Inflammatory macrophage (primary cell): Measurements from ENCODE around the gene GPR55.

ENCODE experiments used
- DNase-seq, 2 donors: peaks; one replicate each; pipeline ENCODE4 v3.0.0-alpha.2; 2020 to 2022

The GPR55 gene

DNA sequence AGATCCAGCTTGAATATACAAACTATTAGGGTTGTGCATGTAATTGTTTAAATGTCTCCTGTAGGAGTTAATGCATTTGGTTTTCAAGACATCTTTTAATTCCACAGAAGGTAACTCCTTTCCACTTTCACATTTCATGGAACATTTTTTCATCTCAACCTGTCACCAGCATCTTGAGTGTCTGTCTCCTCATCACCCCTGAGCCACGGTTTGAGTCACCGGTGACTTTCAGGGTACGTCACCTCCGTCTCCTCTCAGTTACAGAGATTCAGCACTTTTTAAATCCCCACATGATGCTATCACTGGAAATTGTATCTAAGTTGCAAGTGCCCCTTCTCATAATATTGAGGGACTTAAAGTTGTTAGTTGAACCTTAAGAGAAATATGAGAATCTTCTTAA lies 25.3 kb downstream of the GPR55 start:
- DNase-seq = no peak

DNA sequence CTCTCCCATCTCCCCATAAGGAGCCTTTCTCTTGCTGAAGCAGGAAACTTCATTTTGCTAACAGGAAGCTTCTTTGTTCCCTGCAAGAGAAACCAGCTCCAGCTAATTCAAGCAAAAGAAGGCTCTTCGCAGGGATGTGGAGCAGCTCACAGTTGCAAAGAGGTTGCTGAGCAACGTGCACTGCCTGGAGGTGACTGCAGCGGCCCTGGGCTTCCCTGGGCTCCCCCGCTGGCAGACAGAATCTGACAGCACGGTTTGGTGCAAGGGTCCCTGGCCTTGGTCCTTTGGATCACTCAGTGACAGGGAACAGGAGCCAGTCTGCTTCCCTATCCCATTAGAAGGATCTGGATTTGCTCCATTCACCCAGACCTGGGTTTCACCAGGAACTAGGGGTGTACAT lies 25.8 kb downstream of the GPR55 start:
- no peak for DNase-seq

DNA sequence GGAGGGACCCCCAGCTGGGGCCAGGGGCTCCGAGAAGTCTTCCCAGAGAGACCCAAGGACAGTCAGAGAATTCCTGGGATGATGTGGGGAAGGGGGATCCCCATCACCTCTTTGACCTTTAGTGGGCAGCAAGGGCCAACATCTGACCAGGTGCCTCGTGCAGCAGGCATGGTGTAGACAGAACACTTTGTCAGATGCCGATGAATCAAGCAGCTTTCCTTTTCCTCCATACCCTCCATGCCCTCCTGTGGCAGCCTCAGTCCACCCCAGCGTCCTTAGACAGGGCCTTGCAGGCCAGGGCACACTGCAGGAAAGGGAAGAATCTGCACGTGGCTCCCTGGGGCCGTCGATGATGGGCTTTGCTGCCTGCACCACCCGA lies 26.3 kb downstream of the GPR55 start:
- DNase-seq = no peak

GRCh38 chr2:230898016-230898712 lies 26.9 kb downstream of the GPR55 start:
- no peak for DNase-seq

DNA sequence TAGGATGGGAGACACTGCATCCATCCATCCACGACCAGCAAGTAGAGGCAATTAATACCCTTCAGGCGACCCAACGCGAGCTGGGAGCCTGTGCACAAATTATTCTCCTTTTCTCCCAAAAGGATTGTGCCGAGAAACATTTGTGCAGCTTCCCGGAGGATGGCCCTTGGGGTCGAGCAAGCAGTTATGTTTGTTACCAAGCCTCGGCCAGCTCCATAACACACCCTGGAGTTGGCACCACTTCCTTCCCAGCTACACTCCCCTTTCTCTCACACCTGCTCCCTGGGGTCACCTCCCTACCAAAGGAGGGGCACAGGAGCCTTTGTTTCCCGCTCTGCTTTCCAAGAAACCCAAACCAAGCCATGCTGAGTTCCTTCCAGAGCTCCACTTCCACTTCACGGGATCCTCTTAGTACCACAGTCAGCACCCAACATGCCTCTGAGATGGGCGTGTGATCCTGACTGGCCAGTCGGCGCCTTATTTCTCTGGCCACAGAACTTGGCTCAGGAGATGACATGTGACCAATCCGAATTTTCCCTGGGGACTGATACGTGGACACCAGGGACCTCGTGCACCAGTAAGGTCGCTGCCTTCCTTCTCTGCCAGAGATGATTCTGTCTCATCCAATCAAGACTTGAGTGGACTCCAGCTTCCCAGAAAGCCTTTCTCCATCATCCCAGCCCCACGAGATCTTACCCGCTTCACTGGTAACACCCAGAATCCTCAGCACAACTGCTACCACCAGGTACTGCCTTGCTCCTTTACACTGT lies 28.5 kb downstream of the GPR55 start:
- DNase-seq = no peak

GRCh38 chr2:230895536-230896345 lies 29.3 kb downstream of the GPR55 start:
- no peak for DNase-seq

- DNase-seq = peak; percentile 33 to 60
Observed at GRCh38 chr2:230893841-230894781, 30.9 kb downstream of the GPR55 start.

GRCh38 chr2:230893338-230893737 lies 31.7 kb downstream of the GPR55 start:
- no peak for DNase-seq

DNA sequence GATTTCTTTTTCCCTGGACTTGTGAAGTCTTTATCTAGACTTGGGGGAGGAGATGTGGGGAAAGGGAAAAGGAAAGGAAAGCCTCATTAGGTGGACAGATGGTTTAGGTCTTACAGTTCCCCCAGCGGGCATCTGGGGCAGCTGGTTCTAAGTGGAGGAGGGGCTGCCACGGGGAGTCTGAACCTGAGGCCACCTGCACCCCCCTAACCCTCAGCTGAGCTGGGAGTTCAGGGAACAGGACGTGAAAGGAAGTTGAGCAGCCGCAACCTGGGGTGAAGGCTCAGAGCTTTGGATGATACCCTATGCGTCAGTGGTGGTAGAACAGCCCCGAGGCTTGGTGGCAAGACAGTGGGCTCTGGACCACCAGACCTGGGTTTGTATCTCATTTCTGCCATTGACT lies 33.5 kb downstream of the GPR55 start:
- DNase-seq = no peak

- DNase-seq = no peak
Observed at GRCh38 chr2:230891064-230891463, 34.0 kb downstream of the GPR55 start.

- DNase-seq = no peak
Observed at GRCh38 chr2:230890646-230891045, 34.4 kb downstream of the GPR55 start.

DNA sequence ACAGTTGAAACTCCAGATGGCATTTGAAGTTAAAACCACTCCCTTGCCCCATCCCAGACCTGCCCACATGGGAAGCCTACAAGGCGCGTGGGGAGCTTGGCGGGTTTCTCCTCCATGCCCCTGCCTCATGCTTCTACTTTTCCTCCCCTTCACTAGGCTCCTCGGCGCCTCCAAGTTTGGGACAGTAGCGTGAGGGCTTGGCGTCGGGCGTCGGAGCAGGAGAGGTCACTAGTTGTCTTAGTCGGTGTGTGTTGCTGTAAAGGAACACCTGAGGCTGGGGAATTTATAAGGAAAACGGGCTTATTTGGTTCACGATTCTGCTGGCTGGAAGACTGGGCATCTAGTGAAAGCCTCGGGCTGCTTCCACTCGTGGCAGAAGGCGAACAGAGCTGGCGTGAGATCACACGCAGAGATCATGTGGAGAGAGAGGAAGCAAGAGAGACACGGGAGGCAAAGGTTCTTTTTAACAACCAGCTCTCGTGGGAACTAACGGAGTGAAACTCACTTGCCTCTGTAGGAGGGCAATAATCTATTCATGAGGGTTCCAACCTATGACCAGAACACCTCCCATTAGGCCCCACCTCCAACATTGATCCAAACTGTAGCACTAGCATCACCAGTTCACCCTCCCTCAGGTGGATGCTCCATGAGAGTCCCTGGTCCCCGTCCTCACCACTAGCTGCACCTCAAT lies 35.0 kb downstream of the GPR55 start:
- DNase-seq = no peak

DNA sequence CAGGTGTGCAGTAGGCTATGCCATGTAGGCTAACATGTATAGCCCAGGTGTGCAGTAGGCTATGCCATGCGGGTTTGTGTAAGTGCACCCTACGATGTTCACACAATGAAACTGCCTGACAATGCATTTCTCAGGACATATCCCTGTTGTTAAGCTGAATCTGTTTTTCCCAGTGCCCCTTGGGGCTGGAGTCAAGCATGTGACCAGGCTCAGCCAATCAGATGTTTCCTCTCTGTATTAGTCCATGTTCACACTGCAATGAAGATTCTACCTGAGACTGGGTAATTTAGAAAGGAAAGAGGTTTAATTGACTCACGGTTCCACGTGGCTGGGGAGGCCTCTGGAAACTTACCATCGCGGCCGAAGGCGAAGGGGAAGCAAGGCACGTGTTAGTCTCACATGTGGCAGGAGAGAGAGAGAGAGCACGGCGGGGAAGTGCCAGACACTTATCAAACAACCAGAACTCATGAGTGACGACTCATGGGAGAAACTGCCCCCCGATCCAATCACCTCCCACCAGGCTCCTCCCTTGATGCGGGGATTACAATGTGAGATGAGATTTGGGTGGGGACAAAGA lies 36.1 kb downstream of the GPR55 start:
- no peak for DNase-seq

- DNase-seq = no peak
Observed at GRCh38 chr2:230887342-230887741, 37.7 kb downstream of the GPR55 start.

GRCh38 chr2:230886671-230887071 lies 38.4 kb downstream of the GPR55 start:
- DNase-seq = no peak

- no peak for DNase-seq
Observed at GRCh38 chr2:230886206-230886605, 38.8 kb downstream of the GPR55 start.

GRCh38 chr2:230885463-230886130 lies 39.4 kb downstream of the GPR55 start:
- DNase-seq = peak; percentile 85 to 96

DNA sequence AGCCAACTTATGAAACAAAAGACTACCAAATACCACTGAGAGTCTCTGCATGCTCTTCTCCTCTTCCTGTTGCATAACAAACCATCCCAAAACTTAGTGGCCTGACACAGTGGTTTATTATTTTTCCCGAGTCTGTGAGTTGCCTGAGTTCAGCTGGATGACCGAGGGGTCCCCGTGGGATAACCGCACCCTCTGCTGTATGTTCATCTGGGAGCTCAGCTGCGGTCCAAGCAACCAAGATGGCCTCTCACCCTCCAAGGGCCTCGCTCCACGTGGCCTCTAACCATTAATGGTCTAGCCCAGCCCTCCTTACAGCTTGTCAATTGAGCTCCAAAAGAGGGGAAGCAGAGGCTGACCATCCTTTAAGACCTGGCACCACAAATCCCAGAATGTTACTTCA lies 43.2 kb downstream of the GPR55 start:
- no peak for DNase-seq

DNA sequence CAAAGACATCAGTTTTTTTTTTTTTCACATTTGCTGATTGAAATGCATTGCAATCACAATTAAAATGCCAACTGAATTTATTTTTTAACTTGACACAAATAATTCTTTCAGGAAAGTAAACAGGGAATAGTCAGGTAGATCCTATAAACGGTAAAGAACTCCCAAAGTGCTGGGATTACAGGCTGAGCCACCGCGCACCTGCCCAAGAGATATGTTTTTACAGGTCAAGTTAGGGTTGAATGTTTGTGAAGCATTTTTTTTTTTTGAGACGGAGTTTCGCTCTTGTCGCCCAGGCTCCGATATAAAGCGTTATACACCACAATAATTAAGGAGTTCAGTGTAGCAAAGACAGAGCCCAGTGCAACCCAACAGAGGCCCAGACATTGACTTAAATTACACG lies 45.2 kb downstream of the GPR55 start:
- DNase-seq = no peak

DNA sequence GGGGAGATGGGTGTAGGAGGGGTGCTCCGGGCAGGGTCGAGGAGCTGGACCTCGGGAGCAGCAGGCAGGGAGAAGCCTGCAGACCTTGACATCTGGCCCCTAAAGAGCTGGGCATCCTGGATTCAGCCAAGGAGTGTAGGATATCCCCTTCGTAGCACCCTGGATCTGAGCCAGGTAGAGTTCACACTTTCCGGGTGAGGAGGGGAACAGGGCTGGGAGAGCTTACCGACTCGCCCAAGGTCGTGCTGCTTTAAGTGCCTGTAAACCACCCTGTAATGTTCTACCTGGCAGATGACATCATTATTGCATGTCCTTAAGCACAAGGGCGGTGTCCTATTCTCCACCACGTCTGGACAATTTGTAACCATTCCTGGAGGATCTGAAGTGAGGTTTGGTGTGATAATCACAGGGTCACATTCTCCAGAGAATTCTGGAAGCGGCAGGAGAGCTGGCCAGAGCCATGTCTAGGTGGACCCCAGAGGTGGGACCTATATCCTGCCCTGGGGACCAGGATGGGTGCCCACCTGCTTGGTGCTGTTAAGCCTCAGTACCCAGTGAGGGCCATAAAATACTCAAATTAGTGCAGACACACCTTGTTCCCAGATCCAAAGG lies 45.7 kb downstream of the GPR55 start:
- DNase-seq = no peak
